ENCODE measurements around the gene KCNJ2.

DNA sequence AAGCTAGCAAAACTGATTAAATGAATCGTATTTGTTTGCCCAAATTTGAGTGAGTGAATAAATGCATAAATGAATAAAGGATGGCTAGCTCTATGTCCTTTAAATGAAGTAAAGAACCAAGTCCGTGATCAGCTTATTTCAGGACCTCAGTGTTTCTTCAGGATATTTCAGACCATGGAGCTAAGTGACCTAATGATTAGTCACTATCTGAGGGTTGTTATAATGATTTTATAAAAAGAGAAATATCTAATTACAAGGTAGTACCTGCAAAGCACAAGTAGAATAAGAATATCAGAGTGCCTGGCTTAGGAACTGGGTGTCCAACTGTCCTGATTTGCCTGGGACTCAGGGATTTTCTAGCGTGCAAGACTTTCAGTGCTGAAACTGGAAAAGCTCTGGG lies 12.5 kb downstream of the KCNJ2 start:
- TF ChIP-seq, protein P1, sequence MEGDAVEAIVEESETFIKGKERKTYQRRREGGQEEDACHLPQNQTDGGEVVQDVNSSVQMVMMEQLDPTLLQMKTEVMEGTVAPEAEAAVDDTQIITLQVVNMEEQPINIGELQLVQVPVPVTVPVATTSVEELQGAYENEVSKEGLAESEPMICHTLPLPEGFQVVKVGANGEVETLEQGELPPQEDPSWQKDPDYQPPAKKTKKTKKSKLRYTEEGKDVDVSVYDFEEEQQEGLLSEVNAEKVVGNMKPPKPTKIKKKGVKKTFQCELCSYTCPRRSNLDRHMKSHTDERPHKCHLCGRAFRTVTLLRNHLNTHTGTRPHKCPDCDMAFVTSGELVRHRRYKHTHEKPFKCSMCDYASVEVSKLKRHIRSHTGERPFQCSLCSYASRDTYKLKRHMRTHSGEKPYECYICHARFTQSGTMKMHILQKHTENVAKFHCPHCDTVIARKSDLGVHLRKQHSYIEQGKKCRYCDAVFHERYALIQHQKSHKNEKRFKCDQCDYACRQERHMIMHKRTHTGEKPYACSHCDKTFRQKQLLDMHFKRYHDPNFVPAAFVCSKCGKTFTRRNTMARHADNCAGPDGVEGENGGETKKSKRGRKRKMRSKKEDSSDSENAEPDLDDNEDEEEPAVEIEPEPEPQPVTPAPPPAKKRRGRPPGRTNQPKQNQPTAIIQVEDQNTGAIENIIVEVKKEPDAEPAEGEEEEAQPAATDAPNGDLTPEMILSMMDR (IDR thresholded peaks at IDR 0.05; ENCODE audit: poor library complexity, severe bottlenecking): no peak
- no peak for TF ChIP-seq POLR2AphosphoS5 (IDR thresholded peaks at IDR 0.05)
- TF ChIP-seq EZH2 (IDR thresholded peaks at IDR 0.05; ENCODE audit: borderline replicate concordance, insufficient read depth, low read length, poor library complexity, severe bottlenecking): no peak
- no peak for TF ChIP-seq EP300 (conservative IDR thresholded peaks at IDR 0.05; ENCODE audit: poor library complexity, severe bottlenecking)
